ENCODE data around the gene LHPP.

- TF ChIP-seq TAF1 (IDR thresholded peaks at IDR 0.05; ENCODE audit: borderline replicate concordance, low read depth, low read length) = no peak
- no peak for TF ChIP-seq POLR2A (IDR thresholded peaks at IDR 0.05; ENCODE audit: low read depth, low read length)
- no peak for TF ChIP-seq POLR2AphosphoS5 (IDR thresholded peaks at IDR 0.05; ENCODE audit: low read depth, low read length)
Measured at GRCh38 chr10:124601016-124601415, 139.4 kb downstream of the LHPP start.

Measured in GM12892 (cell line).